ENCODE results near the gene SKAP2. TPM values are rescaled to one million over a fixed set of nuclear protein-coding genes. Genes with fewer than 3 reads are reported as not detected.
A peak's percentile ranks its signal among the peaks of the same experiment; 100 is the strongest.

The SKAP2 gene
- total and polyA plus RNA-seq, 2 experiments from 2014 or later: 2.5 to 4.4 TPM

DNA sequence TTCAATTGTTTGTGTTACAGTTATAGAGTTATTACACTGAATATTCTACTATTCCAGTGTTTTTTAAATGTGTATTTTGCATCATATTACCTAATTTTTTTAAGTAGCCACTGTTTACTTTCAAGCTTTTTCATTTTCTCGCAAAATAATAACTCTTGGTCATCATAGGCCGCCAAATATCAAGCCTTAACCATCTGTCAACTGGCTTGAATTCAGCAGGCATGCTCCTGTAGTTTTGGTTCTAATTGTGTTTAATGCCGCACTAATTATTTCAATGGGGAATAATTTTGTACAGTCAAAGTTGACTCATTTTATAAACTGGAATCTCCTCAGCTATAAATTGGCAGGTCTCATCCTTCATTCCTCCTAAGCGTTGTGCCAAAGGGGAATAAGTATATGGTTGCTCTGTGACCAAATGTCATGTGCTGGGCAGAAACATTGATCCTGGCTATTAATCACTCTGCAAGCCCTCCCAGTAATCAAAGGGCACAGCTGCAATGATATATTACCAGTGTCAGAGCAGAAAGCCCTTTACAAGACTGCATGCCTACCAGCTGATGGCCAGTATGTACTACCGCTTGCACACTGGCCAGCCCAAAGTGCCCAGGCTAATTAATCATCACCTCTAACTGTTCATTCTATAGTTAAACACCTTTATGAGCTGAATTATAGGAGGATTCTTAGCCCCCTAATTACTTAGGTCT, 74.8 kb downstream of the SKAP2 start (continued):
- TF ChIP-seq REST (IDR thresholded peaks at IDR 0.05; ENCODE audit: unreplicated experiment): no peak
- TF ChIP-seq STAT1 (IDR thresholded peaks at IDR 0.05; ENCODE audit: unreplicated experiment): no peak
- no peak for TF ChIP-seq EZH2 (IDR thresholded peaks at IDR 0.05; ENCODE audit: low read depth, unreplicated experiment)
- TF ChIP-seq CTCF (conservative IDR thresholded peaks at IDR 0.05; ENCODE audit: low read depth in 2 of 2): no peak
- no peak for TF ChIP-seq CREB1 (CRISPR knock-in tag; IDR thresholded peaks at IDR 0.05; ENCODE audit: low read depth)
- no peak for TF ChIP-seq ZNF114 (CRISPR knock-in tag; IDR thresholded peaks at IDR 0.05)
- no peak for TF ChIP-seq ETS1 (IDR thresholded peaks at IDR 0.05)
- TF ChIP-seq EZH2phosphoT487 (IDR thresholded peaks at IDR 0.05; ENCODE audit: unreplicated experiment): no peak
- TF ChIP-seq POLR2AphosphoS5 (IDR thresholded peaks at IDR 0.05; ENCODE audit: low read depth): no peak
- TF ChIP-seq ZNF331 (CRISPR knock-in tag; IDR thresholded peaks at IDR 0.05; ENCODE audit: low read depth): no peak
- TF ChIP-seq JUNB (IDR thresholded peaks at IDR 0.05; ENCODE audit: unreplicated experiment): no peak

- no peaks in the 10 kb centered on the region for H4K20me1 ChIP-seq (replicated peaks; ENCODE audit: insufficient read depth)
- Mint-ChIP-seq H3K4me3 (no peak overlapping the region), H3K4me1 (peaks cover 24% of the 10 kb centered on the region; the same call in 2 of the 3 replicates), H3K36me3 (ENCODE audit: low read depth) (no peaks in the 10 kb centered on the region), H3K9me3 (no peaks in the 10 kb centered on the region; the same call in 2 of the 3 replicates), H3K27ac (no peak overlapping the region), H3K27me3 (ENCODE audit: insufficient read depth, low read depth, poor library complexity) (peaks cover 5% of the 10 kb centered on the region)
- ATAC-seq (peak; percentile 38; the same call in 1 of the 3 replicates), DNase-seq (ENCODE audit: low spot score) (peak; percentile 12)
- no peaks in the 10 kb centered on the region for H3F3A ChIP-seq (replicated peaks; ENCODE audit: low read depth)
- peaks cover 11% of the 10 kb centered on the region for H3K4me1 ChIP-seq (ENCODE audit: insufficient read depth)
- H3K9me2 ChIP-seq (ENCODE audit: insufficient read depth): no peaks in the 10 kb centered on the region
- H3K36me3 ChIP-seq (ENCODE audit: insufficient read depth): no peaks in the 10 kb centered on the region
- peak overlapping the region; percentile 54; the same call in 1 of the 2 replicates for H2AFZ ChIP-seq
- H3K27ac ChIP-seq (ENCODE audit: low read depth): no peak overlapping the region
- no peak overlapping the region for H3K4me3 ChIP-seq
- no peaks in the 10 kb centered on the region for H3K79me2 ChIP-seq (replicated peaks; ENCODE audit: insufficient read depth)
- no peak overlapping the region for H3K4me2 ChIP-seq
- no peaks in the 10 kb centered on the region for H3K27me3 ChIP-seq (ENCODE audit: insufficient read depth)
- TF ChIP-seq ETS1 (IDR thresholded peaks at IDR 0.05) (no peak), JUNB (IDR thresholded peaks at IDR 0.05; ENCODE audit: unreplicated experiment) (no peak), NANOG (IDR thresholded peaks at IDR 0.05; ENCODE audit: borderline replicate concordance) (no peak), ZNF331 (CRISPR knock-in tag; IDR thresholded peaks at IDR 0.05; ENCODE audit: low read depth) (no peak), CTCF (conservative IDR thresholded peaks at IDR 0.05; ENCODE audit: low read depth in 2 of 2) (no peak), REST (IDR thresholded peaks at IDR 0.05; ENCODE audit: unreplicated experiment) (no peak), EZH2phosphoT487 (IDR thresholded peaks at IDR 0.05; ENCODE audit: unreplicated experiment) (no peak), EZH2 (IDR thresholded peaks at IDR 0.05; ENCODE audit: low read depth, unreplicated experiment) (no peak), CREB1 (CRISPR knock-in tag; IDR thresholded peaks at IDR 0.05; ENCODE audit: low read depth) (no peak)
Measured at GRCh38 chr7:26787701-26788100, 76.7 kb downstream of the SKAP2 start.

Measured in GM23338 (cell line).